Neural crest cell (in vitro differentiated cells): Measurements from ENCODE around the gene ADGRE3. TPM values are rescaled to one million over a fixed set of nuclear protein-coding genes. Genes with fewer than 3 reads are reported as not detected.

Experiments
- DNase-seq: peaks from one replicate; pipeline ENCODE4 v3.0.0; 2021; ENCODE audit warnings: low read depth, mixed read lengths, low spot score
- H3K27ac Mint-ChIP-seq: one replicate; pipeline ENCODE4 v1.8.0; 2021; ENCODE audit warnings: mild to moderate bottlenecking, mixed read lengths; ENCODE audit not compliant: unreplicated experiment
- H3K27me3 Mint-ChIP-seq: 2 replicates; pipeline ENCODE4 v1.8.0; 2021; ENCODE audit warnings: low read depth, mild to moderate bottlenecking, mixed read lengths
- H3K36me3 Mint-ChIP-seq: 2 replicates; pipeline ENCODE4 v1.8.0; 2021; ENCODE audit warnings: low read depth, mild to moderate bottlenecking, mixed read lengths
- H3K4me1 Mint-ChIP-seq: 2 replicates; pipeline ENCODE4 v1.8.0; 2021; ENCODE audit warnings: mixed read lengths
- H3K4me3 Mint-ChIP-seq: one replicate; pipeline ENCODE4 v1.8.0; 2021; ENCODE audit warnings: mild to moderate bottlenecking, mixed read lengths
- H3K9me3 Mint-ChIP-seq: 2 replicates; pipeline ENCODE4 v1.8.0; 2021; ENCODE audit warnings: mixed read lengths
- CTCF ChIP-seq: fragments of 200-600 bp; sonication (generic); conservative IDR thresholded peaks from 2 replicates; pipeline ENCODE4 v1.5.0; 2021; ENCODE audit warnings: antibody characterized with exemption, mild to moderate bottlenecking
- long read RNA-seq: library from polyadenylated mRNA; unstranded; transcript quantifications from one replicate; pipeline ENCODE4 v2.0.0, GENCODE V29; 2020
- total RNA-seq: library from RNA; stranded (reverse); gene quantifications from 2 replicates; pipeline ENCODE4 v1.2.1, GENCODE V29; 2021

Gene ADGRE3, protein sequence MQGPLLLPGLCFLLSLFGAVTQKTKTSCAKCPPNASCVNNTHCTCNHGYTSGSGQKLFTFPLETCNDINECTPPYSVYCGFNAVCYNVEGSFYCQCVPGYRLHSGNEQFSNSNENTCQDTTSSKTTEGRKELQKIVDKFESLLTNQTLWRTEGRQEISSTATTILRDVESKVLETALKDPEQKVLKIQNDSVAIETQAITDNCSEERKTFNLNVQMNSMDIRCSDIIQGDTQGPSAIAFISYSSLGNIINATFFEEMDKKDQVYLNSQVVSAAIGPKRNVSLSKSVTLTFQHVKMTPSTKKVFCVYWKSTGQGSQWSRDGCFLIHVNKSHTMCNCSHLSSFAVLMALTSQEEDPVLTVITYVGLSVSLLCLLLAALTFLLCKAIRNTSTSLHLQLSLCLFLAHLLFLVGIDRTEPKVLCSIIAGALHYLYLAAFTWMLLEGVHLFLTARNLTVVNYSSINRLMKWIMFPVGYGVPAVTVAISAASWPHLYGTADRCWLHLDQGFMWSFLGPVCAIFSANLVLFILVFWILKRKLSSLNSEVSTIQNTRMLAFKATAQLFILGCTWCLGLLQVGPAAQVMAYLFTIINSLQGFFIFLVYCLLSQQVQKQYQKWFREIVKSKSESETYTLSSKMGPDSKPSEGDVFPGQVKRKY
- not detected in 2 replicates for total RNA-seq
- long read RNA-seq = 0 reads

GRCh38 chr19:14674764-14675163, at the start of gene ADGRE3:
ADGRE3 (minus strand) TSS chr19:14674844; CDS start chr19:14674770, 74 bp downstream.
- TF ChIP-seq CTCF = no peak
- no peaks in the 10 kb centered on the region for H3K9me3 Mint-ChIP-seq
- H3K36me3 Mint-ChIP-seq = no peaks in the 10 kb centered on the region
- DNase-seq = no peak
- no peaks in the 10 kb centered on the region for H3K4me1 Mint-ChIP-seq
- H3K27ac Mint-ChIP-seq = no peak within 1 kb of the TSS
- no peak within 1 kb of the TSS for H3K4me3 Mint-ChIP-seq
- H3K27me3 Mint-ChIP-seq = peaks cover 61% of the 10 kb centered on the region

GRCh38 chr19:14722127-14722526, 47.5 kb upstream of the ADGRE3 start:
- Mint-ChIP-seq H3K4me3 (no peak overlapping the region), H3K27me3 (peaks cover 4% of the 10 kb centered on the region), H3K27ac (no peak overlapping the region), H3K36me3 (peaks cover 76% of the 10 kb centered on the region), H3K4me1 (no peaks in the 10 kb centered on the region), H3K9me3 (peaks cover 47% of the 10 kb centered on the region)
- TF ChIP-seq CTCF = no peak
- DNase-seq = no peak

GRCh38 chr19:14719162-14719561, 44.5 kb upstream of the ADGRE3 start:
- Mint-ChIP-seq H3K27ac (no peak overlapping the region), H3K27me3 (no peaks in the 10 kb centered on the region), H3K9me3 (peaks cover 43% of the 10 kb centered on the region), H3K4me3 (no peak overlapping the region), H3K36me3 (peaks cover 91% of the 10 kb centered on the region), H3K4me1 (no peaks in the 10 kb centered on the region)
- no peak for TF ChIP-seq CTCF
- no peak for DNase-seq

GRCh38 chr19:14718522-14719116, 44.0 kb upstream of the ADGRE3 start:
- peaks cover 93% of the 10 kb centered on the region for H3K36me3 Mint-ChIP-seq
- no peak overlapping the region for H3K4me3 Mint-ChIP-seq
- no peak for TF ChIP-seq CTCF
- no peak for DNase-seq
- H3K27ac Mint-ChIP-seq = no peak overlapping the region
- peaks cover 42% of the 10 kb centered on the region for H3K9me3 Mint-ChIP-seq
- no peaks in the 10 kb centered on the region for H3K27me3 Mint-ChIP-seq
- no peaks in the 10 kb centered on the region for H3K4me1 Mint-ChIP-seq

DNA sequence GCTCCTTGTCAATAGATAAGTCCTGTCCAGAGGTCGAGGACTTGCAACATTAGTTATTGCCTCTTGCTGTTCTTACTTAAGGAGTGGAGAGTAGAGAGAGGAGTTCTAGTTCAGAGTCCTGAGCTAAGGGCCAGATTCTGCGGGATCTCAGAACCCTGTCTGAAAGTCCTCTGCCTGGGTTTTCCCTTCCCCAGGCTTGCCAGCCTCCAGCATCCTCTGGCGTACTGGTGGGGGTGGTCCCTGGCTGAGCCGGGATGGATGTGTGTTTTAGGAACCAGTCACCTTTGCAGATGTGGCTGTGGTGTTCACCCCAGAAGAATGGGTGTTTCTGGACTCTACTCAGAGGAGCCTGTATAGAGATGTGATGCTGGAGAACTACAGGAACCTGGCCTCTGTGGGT, 41.2 kb upstream of the ADGRE3 start:
- Mint-ChIP-seq H3K27ac (no peak overlapping the region), H3K27me3 (no peaks in the 10 kb centered on the region), H3K4me1 (no peaks in the 10 kb centered on the region), H3K4me3 (no peak overlapping the region), H3K36me3 (peaks cover 93% of the 10 kb centered on the region), H3K9me3 (peaks cover 45% of the 10 kb centered on the region)
- no peak for TF ChIP-seq CTCF
- no peak for DNase-seq
